IMR-90 (cell line): ENCODE data around the gene PCA3. TPM values are rescaled to one million over a fixed set of nuclear protein-coding genes. Genes with fewer than 3 reads are reported as not detected.

Experiments used
- ATAC-seq: fragments of 200-7000 bp; cut with Tn5 transposase; 2 replicates; pipeline ENCODE4 v1.9.1; 2020; ENCODE audit warnings: low read depth, mild to moderate bottlenecking, moderate library complexity
- BruUV-seq: library from RNA; stranded (reverse); fragments of 400-500 nt; replicated peaks from 2 replicates; lab custom pipeline; 2021; lab: Mats Ljungman, UMichigan
- CTCF ChIA-PET: fragments of 300-600 bp; formaldehyde crosslinking; extraction: SDS; loops from one replicate; lab custom pipeline; 2021; ENCODE audit warnings: antibody characterized with exemption; lab: Yijun Ruan, JAX
- POLR2A ChIA-PET: fragments of 300-600 bp; sonication (Branson Sonifier 250); formaldehyde crosslinking; loops from one replicate; lab custom pipeline; 2022; ENCODE audit warnings: antibody characterized with exemption; ENCODE audit not compliant: unreplicated experiment; lab: Charles Lee
- DNase-seq: peaks from one replicate; pipeline ENCODE4 v3.0.0; 2013
- H2AFZ ChIP-seq: replicated peaks from 2 replicates; pipeline ENCODE3; 2013; ENCODE audit warnings: low read length, mild to moderate bottlenecking; ENCODE audit not compliant: poor library complexity
- H2AK5ac ChIP-seq: 2 replicates; pipeline ENCODE4 v1.6.1; 2013; ENCODE audit warnings: low read depth, low read length, inconsistent platforms
- H2AK9ac ChIP-seq: replicated peaks from 2 replicates; pipeline ENCODE3; 2013; ENCODE audit warnings: mild to moderate bottlenecking, low read depth, low read length, moderate library complexity; ENCODE audit not compliant: poor library complexity
- H2BK120ac ChIP-seq: 2 replicates; pipeline ENCODE4 v1.6.1; 2013; ENCODE audit warnings: low read depth, low read length, inconsistent platforms
- H2BK15ac ChIP-seq: 3 replicates; pipeline ENCODE4 v1.6.1; 2013; ENCODE audit warnings: low read depth, low read length, inconsistent platforms
- H2BK20ac ChIP-seq: 2 replicates; pipeline ENCODE4 v1.6.1; 2013; ENCODE audit warnings: low read depth, mild to moderate bottlenecking, inconsistent platforms, low read length, moderate library complexity
- H2BK5ac ChIP-seq: 2 replicates; pipeline ENCODE4 v1.6.1; 2013; ENCODE audit warnings: mild to moderate bottlenecking, low read depth, low read length, inconsistent platforms; ENCODE audit not compliant: poor library complexity, severe bottlenecking
- H3K14ac ChIP-seq: replicated peaks from 2 replicates; pipeline ENCODE4 v1.6.1; 2013; ENCODE audit warnings: low read depth, low read length, inconsistent platforms
- H3K18ac ChIP-seq: 2 replicates; pipeline ENCODE4 v1.6.1; 2013; ENCODE audit warnings: low read depth, low read length, control low read depth
- H3K23ac ChIP-seq: 2 replicates; pipeline ENCODE4 v1.6.1; 2013; ENCODE audit warnings: low read depth, low read length, inconsistent platforms
- H3K27ac ChIP-seq: 2 replicates; pipeline ENCODE4 v1.5.1; 2013; ENCODE audit warnings: mild to moderate bottlenecking, control low read depth, low read length; ENCODE audit not compliant: insufficient read depth
- H3K27me3 ChIP-seq: 2 replicates; pipeline ENCODE4 v1.6.1; 2013; ENCODE audit warnings: low read length; ENCODE audit not compliant: control insufficient read depth, insufficient read depth
- H3K36me3 ChIP-seq: 2 replicates; pipeline ENCODE4 v1.6.1; 2013; ENCODE audit warnings: low read length, mixed read lengths; ENCODE audit not compliant: control insufficient read depth, insufficient read depth
- H3K4ac ChIP-seq: 2 replicates; pipeline ENCODE4 v1.6.1; 2013; ENCODE audit warnings: low read depth, low read length, inconsistent platforms
- H3K4me1 ChIP-seq: 2 replicates; pipeline ENCODE4 v1.6.1; 2013; ENCODE audit warnings: low read length, mixed read lengths; ENCODE audit not compliant: control insufficient read depth, insufficient read depth
- H3K4me2 ChIP-seq: 2 replicates; pipeline ENCODE4 v1.6.1; 2013; ENCODE audit warnings: low read depth, mild to moderate bottlenecking, control low read depth, low read length, moderate library complexity
- H3K4me3 ChIP-seq: 2 replicates; pipeline ENCODE4 v1.5.1; 2013; ENCODE audit warnings: low read depth, mild to moderate bottlenecking, control low read depth, low read length, moderate library complexity; ENCODE audit not compliant: insufficient read depth
- H3K56ac ChIP-seq: 2 replicates; pipeline ENCODE4 v1.6.1; 2013; ENCODE audit warnings: low read length, inconsistent platforms; ENCODE audit not compliant: insufficient read depth; ENCODE audit errors: extremely low read depth
- H3K79me1 ChIP-seq, 2 experiments: 2 replicates each; pipeline ENCODE4 v1.6.1; 2013; ENCODE audit warnings: low read length in 2 of 2, inconsistent platforms in 1 of 2, low read depth in 1 of 2
- H3K9ac ChIP-seq: 2 replicates; pipeline ENCODE4 v1.6.1; 2013; ENCODE audit warnings: low read depth, low read length, control low read depth
- H3K9me1 ChIP-seq: 2 replicates; pipeline ENCODE4 v1.6.1; 2013; ENCODE audit warnings: low read length, inconsistent platforms; ENCODE audit not compliant: insufficient read depth
- H3K9me3 ChIP-seq: 2 replicates; pipeline ENCODE4 v1.6.1; 2013; ENCODE audit warnings: low read length; ENCODE audit not compliant: control insufficient read depth, insufficient read depth
- H4K20me1 ChIP-seq: 2 replicates; pipeline ENCODE4 v1.6.1; 2013; ENCODE audit warnings: low read length, inconsistent platforms; ENCODE audit not compliant: insufficient read depth
- H4K5ac ChIP-seq: 2 replicates; pipeline ENCODE4 v1.6.1; 2013; ENCODE audit warnings: mild to moderate bottlenecking, low read depth, low read length, control low read depth
- H4K8ac ChIP-seq, 2 experiments: 2 replicates each; pipeline ENCODE4 v1.6.1; 2013; ENCODE audit warnings: low read depth in 2 of 2, low read length in 2 of 2, control low read depth in 1 of 2, inconsistent platforms in 1 of 2
- H4K91ac ChIP-seq: 2 replicates; pipeline ENCODE4 v1.6.1; 2013; ENCODE audit warnings: low read depth, low read length, inconsistent platforms; ENCODE audit not compliant: insufficient read depth
- CEBPB ChIP-seq: IDR thresholded peaks from 2 replicates; pipeline ENCODE4 v1.6.1; 2012; ENCODE audit warnings: low read depth, low read length, improper control_type of control experiment
- ELK1 ChIP-seq: fragments of 150-350 bp; IDR thresholded peaks from 2 replicates; pipeline ENCODE4 v1.6.1; 2016; ENCODE audit warnings: low read depth, mild to moderate bottlenecking, low read length, moderate library complexity, borderline replicate concordance
- FOS ChIP-seq: fragments of 150-350 bp; IDR thresholded peaks from 2 replicates; pipeline ENCODE4 v1.6.1; 2016; ENCODE audit warnings: low read depth, low read length
- MXI1 ChIP-seq: IDR thresholded peaks from 2 replicates; pipeline ENCODE4 v1.6.1; 2012; ENCODE audit warnings: low read depth, mild to moderate bottlenecking, low read length, moderate library complexity, borderline replicate concordance
- SMC3 ChIP-seq: fragments of 150-350 bp; IDR thresholded peaks from 2 replicates; pipeline ENCODE4 v1.6.1; 2016; ENCODE audit warnings: low read depth, mild to moderate bottlenecking, antibody characterized with exemption, low read length, moderate library complexity
- WGBS, 2 experiments: methylation state at CpG; one replicate each; pipeline versions ENCODE4 v1.1.5 to v1.1.7; 2013; ENCODE audit warnings: missing lambda C conversion rate in 2 of 2; ENCODE audit not compliant: insufficient read length in 1 of 2; ENCODE audit errors: extremely low coverage in 2 of 2; 5-methylcytosine and 5-hydroxymethylcytosine counted together
- dilution Hi-C: fragments of 300-500 bp; cut with HindIII; formaldehyde crosslinking; loops from one replicate; pipeline ENCODE4 v1.14.3; 2018; ENCODE audit warnings: low sequenced_read_pairs; ENCODE audit not compliant: unreplicated experiment
- in situ Hi-C: fragments of 300-500 bp; cut with MboI; formaldehyde crosslinking; loops from 3 replicates; pipeline ENCODE4 v1.14.3; 2019; ENCODE audit warnings: low sequenced_read_pairs, inconsistent platforms, mixed read lengths
- intact Hi-C: fragments of 100-400 bp; cut with micrococcal nuclease; formaldehyde crosslinking; loops from 2 replicates; pipeline ENCODE4 v1.10.0; 2022
- polyA plus RNA-seq, 3 experiments: library from polyadenylated mRNA; depleted of rRNA; stranded (reverse); fragments of >200 nt; gene quantifications; 2 replicates each; pipeline ENCODE4 v1.2.3, GENCODE V29; 2012; ENCODE audit warnings: low replicate concordance in 1 of 3
- total RNA-seq: library from RNA; depleted of rRNA; stranded (reverse); fragments of >200 nt; gene quantifications from 2 replicates; pipeline ENCODE4 v1.2.3, GENCODE V29; 2012
- TF ChIP-seq, protein P1 (sequence below): conservative IDR thresholded peaks from 2 replicates; pipeline ENCODE4 v1.5.1; 2012; ENCODE audit warnings: mild to moderate bottlenecking, low read depth, low read length, improper control_type of control experiment

The PCA3 gene
- total and polyA plus RNA-seq, 2 of the 4 experiments (the other 2 are of a cell fraction) = not detected

- CTCF ChIA-PET = no interaction called here
- dilution Hi-C loops = no loop called here
- POLR2A ChIA-PET = no interaction called here
Observed at GRCh38 chr9:76785501-76785900, 21.3 kb downstream of the PCA3 start.

More at GRCh38 chr9:76785501-76785900, 21.3 kb downstream of the PCA3 start:
- Histone ChIP-seq H3K4me2 (no peak overlapping the region), H3K9me3 (no peaks in the 10 kb centered on the region), H3K4me1 (no peaks in the 10 kb centered on the region), H3K9me1 (no peaks in the 10 kb centered on the region), H2BK5ac (no peak overlapping the region), H2BK20ac (no peak overlapping the region), H2AFZ (no peak overlapping the region), H2BK120ac (no peak overlapping the region), H3K36me3 (no peaks in the 10 kb centered on the region), H2AK9ac (no peak overlapping the region), H4K91ac (no peak overlapping the region), H4K20me1 (no peaks in the 10 kb centered on the region), H4K5ac (no peak overlapping the region), H3K27ac (no peak overlapping the region), H2BK15ac (no peak overlapping the region), H3K27me3 (no peaks in the 10 kb centered on the region), H3K79me1 (no peaks in the 10 kb centered on the region), H3K9ac (no peak overlapping the region), H3K18ac (no peak overlapping the region), H3K23ac (no peak overlapping the region), H3K4ac (no peak overlapping the region), H3K4me3 (no peak overlapping the region), H2AK5ac (no peak overlapping the region), H3K56ac (no peak overlapping the region), H4K8ac (no peak overlapping the region), H3K14ac (no peak overlapping the region)
- intact Hi-C loops (loop anchor here (10.0 kb wide), 1 partner anchor 61 kb away; no protein-coding TSS in a partner anchor), in situ Hi-C loops (no loop called here)
- BruUV-seq = no TSS peak
- no CpG with 5 or more reads among the region's 1 CpG for WGBS, 2 experiments
- no peak for TF ChIP-seq MXI1
- TF ChIP-seq ELK1 = no peak
- no peak for TF ChIP-seq SMC3
- TF ChIP-seq FOS = no peak
- TF ChIP-seq CEBPB = no peak
- TF ChIP-seq, protein P1, sequence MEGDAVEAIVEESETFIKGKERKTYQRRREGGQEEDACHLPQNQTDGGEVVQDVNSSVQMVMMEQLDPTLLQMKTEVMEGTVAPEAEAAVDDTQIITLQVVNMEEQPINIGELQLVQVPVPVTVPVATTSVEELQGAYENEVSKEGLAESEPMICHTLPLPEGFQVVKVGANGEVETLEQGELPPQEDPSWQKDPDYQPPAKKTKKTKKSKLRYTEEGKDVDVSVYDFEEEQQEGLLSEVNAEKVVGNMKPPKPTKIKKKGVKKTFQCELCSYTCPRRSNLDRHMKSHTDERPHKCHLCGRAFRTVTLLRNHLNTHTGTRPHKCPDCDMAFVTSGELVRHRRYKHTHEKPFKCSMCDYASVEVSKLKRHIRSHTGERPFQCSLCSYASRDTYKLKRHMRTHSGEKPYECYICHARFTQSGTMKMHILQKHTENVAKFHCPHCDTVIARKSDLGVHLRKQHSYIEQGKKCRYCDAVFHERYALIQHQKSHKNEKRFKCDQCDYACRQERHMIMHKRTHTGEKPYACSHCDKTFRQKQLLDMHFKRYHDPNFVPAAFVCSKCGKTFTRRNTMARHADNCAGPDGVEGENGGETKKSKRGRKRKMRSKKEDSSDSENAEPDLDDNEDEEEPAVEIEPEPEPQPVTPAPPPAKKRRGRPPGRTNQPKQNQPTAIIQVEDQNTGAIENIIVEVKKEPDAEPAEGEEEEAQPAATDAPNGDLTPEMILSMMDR = no peak
- DNase-seq (no peak), ATAC-seq (no peak)
